ENCODE data around the gene POC1A. TPM values are rescaled to one million over a fixed set of nuclear protein-coding genes. Genes with fewer than 3 reads are reported as not detected.

The POC1A gene
- total RNA-seq, 1 donor from 2014 or later = 3.7 TPM

DNA sequence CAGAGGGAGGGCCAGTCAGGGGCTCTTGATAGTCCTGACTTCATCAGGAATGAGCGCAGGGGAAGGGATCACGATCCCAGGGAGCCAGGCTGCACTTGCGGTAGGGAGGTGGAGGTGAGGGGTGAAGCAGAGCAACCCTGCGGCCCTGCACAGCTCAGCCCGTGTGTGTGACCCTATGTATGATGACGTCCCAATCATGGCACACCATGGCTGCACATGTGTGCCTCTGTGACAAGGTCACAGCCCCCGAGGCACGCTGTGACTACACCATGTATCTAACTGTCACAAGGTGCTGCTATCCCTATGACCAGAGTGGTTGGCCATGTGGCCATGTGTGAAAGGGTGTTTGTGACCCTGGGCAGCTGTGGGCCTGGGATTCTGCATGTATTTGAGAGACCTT lies 30.5 kb upstream of the POC1A start:
- DNase-seq (ENCODE audit: low read depth) (no peak), FAIRE-seq (no peak)
- Mint-ChIP-seq H3K4me3 (ENCODE audit: unreplicated experiment) (no peak overlapping the region), H3K4me1 (ENCODE audit: low read depth, unreplicated experiment) (peaks cover 1% of the 10 kb centered on the region), H3K36me3 (ENCODE audit: low read depth, unreplicated experiment) (no peaks in the 10 kb centered on the region), H3K27me3 (ENCODE audit: low read depth, unreplicated experiment) (peaks cover 10% of the 10 kb centered on the region), H3K9me3 (ENCODE audit: unreplicated experiment) (peaks cover 6% of the 10 kb centered on the region), H3K27ac (ENCODE audit: unreplicated experiment) (no peak overlapping the region)
- no peak overlapping the region for H2AFZ ChIP-seq (ENCODE audit: low read depth, low read length)
- H3K4me1 ChIP-seq (ENCODE audit: insufficient read depth, low read length) = no peaks in the 10 kb centered on the region
- H3K36me3 ChIP-seq (ENCODE audit: insufficient read depth, low read length) = no peaks in the 10 kb centered on the region
- no peaks in the 10 kb centered on the region for H3K27me3 ChIP-seq (ENCODE audit: insufficient read depth, low read length)
- TF ChIP-seq CTCF (IDR thresholded peaks at IDR 0.05; ENCODE audit: insufficient read depth, low read depth, low read length) = no peak
- no peak for TF ChIP-seq EZH2 (IDR thresholded peaks at IDR 0.05; ENCODE audit: insufficient read depth, low read length)
- H3K27ac ChIP-seq (ENCODE audit: low read depth, low read length) = no peak overlapping the region
- H3K79me2 ChIP-seq (ENCODE audit: insufficient read depth, low read length) = no peaks in the 10 kb centered on the region
- no peak overlapping the region for H3K4me3 ChIP-seq (ENCODE audit: insufficient read depth, low read depth, low read length)
- no peaks in the 10 kb centered on the region for H4K20me1 ChIP-seq (ENCODE audit: insufficient read depth, low read length)
- H3K4me2 ChIP-seq (ENCODE audit: low read length) = no peak overlapping the region
- no peak overlapping the region for H3K9ac ChIP-seq (ENCODE audit: low read length)
- H3K9me3 ChIP-seq (ENCODE audit: insufficient read depth, low read depth, low read length) = no peaks in the 10 kb centered on the region

DNA sequence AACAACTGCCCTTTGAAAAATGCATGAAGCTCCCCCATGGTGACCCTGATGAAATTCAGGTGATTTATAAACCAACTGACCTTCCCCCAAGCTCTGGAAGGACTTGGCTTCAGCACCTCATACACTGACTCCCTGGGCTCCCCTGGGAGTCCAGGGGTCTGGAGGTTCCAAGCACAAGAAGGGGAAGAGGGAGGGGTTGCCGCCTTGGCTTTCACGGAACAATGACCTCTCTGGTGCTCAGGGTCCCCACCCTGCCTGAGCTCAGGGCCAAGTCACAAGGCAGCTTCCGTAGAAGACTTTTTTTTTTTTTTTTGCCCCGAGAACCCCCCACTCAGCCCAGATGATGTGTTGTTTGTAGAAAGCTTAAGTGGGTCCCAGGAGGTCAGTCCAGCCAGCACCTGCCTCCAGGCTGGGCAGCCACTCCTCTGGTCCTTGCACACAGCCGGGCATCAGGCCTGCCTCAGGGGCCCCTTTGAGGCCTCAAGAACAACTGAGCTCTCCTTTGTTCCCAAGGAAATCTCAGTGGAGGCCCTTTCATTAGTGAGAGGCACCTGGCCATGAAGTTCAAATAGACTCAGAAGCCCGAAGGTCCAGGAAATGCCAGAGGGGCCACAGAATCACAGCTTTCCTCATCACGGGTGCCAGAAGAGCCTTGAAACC lies 29.7 kb upstream of the POC1A start:
- Histone ChIP-seq H3K36me3 (ENCODE audit: insufficient read depth, low read length) (no peaks in the 10 kb centered on the region), H3K27ac (ENCODE audit: low read depth, low read length) (no peak overlapping the region), H3K27me3 (ENCODE audit: insufficient read depth, low read length) (no peaks in the 10 kb centered on the region), H3K9me3 (ENCODE audit: insufficient read depth, low read depth, low read length) (no peaks in the 10 kb centered on the region), H4K20me1 (ENCODE audit: insufficient read depth, low read length) (no peaks in the 10 kb centered on the region), H3K9ac (ENCODE audit: low read length) (no peak overlapping the region), H3K4me1 (ENCODE audit: insufficient read depth, low read length) (no peaks in the 10 kb centered on the region), H3K4me2 (ENCODE audit: low read length) (no peak overlapping the region), H3K79me2 (ENCODE audit: insufficient read depth, low read length) (no peaks in the 10 kb centered on the region), H3K4me3 (ENCODE audit: insufficient read depth, low read depth, low read length) (no peak overlapping the region), H2AFZ (ENCODE audit: low read depth, low read length) (no peak overlapping the region)
- Mint-ChIP-seq H3K4me1 (ENCODE audit: low read depth, unreplicated experiment) (peaks cover 1% of the 10 kb centered on the region), H3K36me3 (ENCODE audit: low read depth, unreplicated experiment) (no peaks in the 10 kb centered on the region), H3K9me3 (ENCODE audit: unreplicated experiment) (peaks cover 6% of the 10 kb centered on the region), H3K27ac (ENCODE audit: unreplicated experiment) (no peak overlapping the region), H3K27me3 (ENCODE audit: low read depth, unreplicated experiment) (peaks cover 10% of the 10 kb centered on the region), H3K4me3 (ENCODE audit: unreplicated experiment) (no peak overlapping the region)
- no peak for FAIRE-seq
- no peak for TF ChIP-seq EZH2 (IDR thresholded peaks at IDR 0.05; ENCODE audit: insufficient read depth, low read length)
- no peak for TF ChIP-seq CTCF (IDR thresholded peaks at IDR 0.05; ENCODE audit: insufficient read depth, low read depth, low read length)
- no peak for DNase-seq (ENCODE audit: low read depth)

GRCh38 chr3:52182691-52183090 lies 28.5 kb upstream of the POC1A start:
- Mint-ChIP-seq H3K4me1 (ENCODE audit: low read depth, unreplicated experiment) (peaks cover 1% of the 10 kb centered on the region), H3K4me3 (ENCODE audit: unreplicated experiment) (no peak overlapping the region), H3K27me3 (ENCODE audit: low read depth, unreplicated experiment) (peaks cover 21% of the 10 kb centered on the region), H3K36me3 (ENCODE audit: low read depth, unreplicated experiment) (no peaks in the 10 kb centered on the region), H3K9me3 (ENCODE audit: unreplicated experiment) (peaks cover 6% of the 10 kb centered on the region), H3K27ac (ENCODE audit: unreplicated experiment) (no peak overlapping the region)
- H3K79me2 ChIP-seq (ENCODE audit: insufficient read depth, low read length) = no peaks in the 10 kb centered on the region
- H3K27ac ChIP-seq (ENCODE audit: low read depth, low read length) = no peak overlapping the region
- H3K9me3 ChIP-seq (ENCODE audit: insufficient read depth, low read depth, low read length) = no peaks in the 10 kb centered on the region
- no peaks in the 10 kb centered on the region for H3K27me3 ChIP-seq (ENCODE audit: insufficient read depth, low read length)
- H3K4me1 ChIP-seq (ENCODE audit: insufficient read depth, low read length) = no peaks in the 10 kb centered on the region
- no peak overlapping the region for H3K4me3 ChIP-seq (ENCODE audit: insufficient read depth, low read depth, low read length)
- FAIRE-seq = no peak
- H3K9ac ChIP-seq (ENCODE audit: low read length) = no peak overlapping the region
- H3K36me3 ChIP-seq (ENCODE audit: insufficient read depth, low read length) = no peaks in the 10 kb centered on the region
- TF ChIP-seq EZH2 (IDR thresholded peaks at IDR 0.05; ENCODE audit: insufficient read depth, low read length) (no peak), CTCF (IDR thresholded peaks at IDR 0.05; ENCODE audit: insufficient read depth, low read depth, low read length) (no peak)
- DNase-seq (ENCODE audit: low read depth) = no peak
- no peak overlapping the region for H3K4me2 ChIP-seq (ENCODE audit: low read length)
- H2AFZ ChIP-seq (ENCODE audit: low read depth, low read length) = no peak overlapping the region
- H4K20me1 ChIP-seq (ENCODE audit: insufficient read depth, low read length) = no peaks in the 10 kb centered on the region
